HAP-1 (cell line): ENCODE data around the gene EYA3.
A peak's percentile ranks its signal among the peaks of the same experiment; 100 is the strongest.

Source experiments
- DNase-seq, 2 experiments: peaks; one replicate each; pipeline ENCODE4 v3.0.0-alpha.2; 2016 to 2020; ENCODE audit warnings: low spot score in 2 of 2
- H3K27me3 ChIP-seq: fragments of 250-450 bp; sonication (Bioruptor Pico); 2 replicates; pipeline ENCODE4 v1.5.1; 2020; ENCODE audit warnings: low read depth, mild to moderate bottlenecking, moderate library complexity
- H3K36me3 ChIP-seq: fragments of 250-450 bp; sonication (Bioruptor Pico); replicated peaks from 2 replicates; pipeline ENCODE4 v1.5.1; 2020; ENCODE audit warnings: mild to moderate bottlenecking
- H3K4me1 ChIP-seq: fragments of 250-450 bp; sonication (Bioruptor Pico); 2 replicates; pipeline ENCODE4 v1.5.1; 2020; ENCODE audit warnings: mild to moderate bottlenecking
- H3K4me3 ChIP-seq: fragments of 250-450 bp; sonication (Bioruptor Pico); 2 replicates; pipeline ENCODE4 v1.5.1; 2020; ENCODE audit warnings: mild to moderate bottlenecking, moderate library complexity
- H3K9me3 ChIP-seq: fragments of 250-450 bp; sonication (Bioruptor Pico); 2 replicates; pipeline ENCODE4 v1.5.1; 2020; ENCODE audit warnings: mild to moderate bottlenecking, moderate library complexity
- in situ Hi-C: fragments of 300-500 bp; cut with MboI; formaldehyde crosslinking; loops from 3 replicates; pipeline ENCODE4 v1.14.3; 2020; ENCODE audit warnings: low sequenced_read_pairs, inconsistent platforms, mixed read lengths

EYA3 gene

GRCh38 chr1:27936370-27936769 is 152.0 kb downstream of the EYA3 start:
- Histone ChIP-seq H3K4me1 (no peaks in the 10 kb centered on the region), H3K36me3 (no peaks in the 10 kb centered on the region), H3K4me3 (no peak overlapping the region), H3K27me3 (no peaks in the 10 kb centered on the region), H3K9me3 (no peaks in the 10 kb centered on the region)
- in situ Hi-C loops = no loop called here
- DNase-seq = no peak

GRCh38 chr1:27935721-27936120 is 152.7 kb downstream of the EYA3 start:
- H3K4me3 ChIP-seq = no peak overlapping the region
- H3K36me3 ChIP-seq = no peaks in the 10 kb centered on the region
- DNase-seq = no peak
- no peaks in the 10 kb centered on the region for H3K27me3 ChIP-seq
- in situ Hi-C loops = no loop called here
- H3K4me1 ChIP-seq = no peaks in the 10 kb centered on the region
- H3K9me3 ChIP-seq = no peaks in the 10 kb centered on the region

GRCh38 chr1:27934818-27935549 is 153.4 kb downstream of the EYA3 start, which contains the start of gene SMPDL3B:
SMPDL3B (plus strand) TSS chr1:27935000; CDS start chr1:27935184, 184 bp downstream.
- Histone ChIP-seq H3K9me3 (no peaks in the 10 kb centered on the region), H3K36me3 (no peaks in the 10 kb centered on the region), H3K27me3 (no peaks in the 10 kb centered on the region), H3K4me3 (peak within 1 kb of the TSS; percentile 22), H3K4me1 (no peaks in the 10 kb centered on the region)
- in situ Hi-C loops = no loop called here
- DNase-seq = peak; percentile 55 to 79

- no peak overlapping the region for H3K4me3 ChIP-seq
- no peaks in the 10 kb centered on the region for H3K36me3 ChIP-seq
- H3K4me1 ChIP-seq = no peaks in the 10 kb centered on the region
- in situ Hi-C loops = no loop called here
- DNase-seq = no peak
- H3K27me3 ChIP-seq = no peaks in the 10 kb centered on the region; the same call in 1 of the 2 replicates
- H3K9me3 ChIP-seq = no peaks in the 10 kb centered on the region
These were observed 156.7 kb downstream of the EYA3 start for GRCh38 chr1:27931759-27932158.

- DNase-seq = no peak
These were observed 157.2 kb downstream of the EYA3 start for GRCh38 chr1:27931184-27931583.

GRCh38 chr1:27928216-27928954 is 160.0 kb downstream of the EYA3 start:
- H3K4me1 ChIP-seq = no peaks in the 10 kb centered on the region
- no peak for DNase-seq
- no peaks in the 10 kb centered on the region for H3K9me3 ChIP-seq
- no peaks in the 10 kb centered on the region; the same call in 1 of the 2 replicates for H3K27me3 ChIP-seq
- in situ Hi-C loops = no loop called here
- no peaks in the 10 kb centered on the region for H3K36me3 ChIP-seq
- H3K4me3 ChIP-seq = no peak overlapping the region

More at GRCh38 chr1:27931184-27931583, 157.2 kb downstream of the EYA3 start:
- Histone ChIP-seq H3K4me1 (no peaks in the 10 kb centered on the region), H3K9me3 (no peaks in the 10 kb centered on the region), H3K4me3 (no peak overlapping the region), H3K36me3 (no peaks in the 10 kb centered on the region), H3K27me3 (no peaks in the 10 kb centered on the region; the same call in 1 of the 2 replicates)
- in situ Hi-C loops = no loop called here

GRCh38 chr1:27922272-27922671 is 166.1 kb downstream of the EYA3 start:
- Histone ChIP-seq H3K27me3 (peaks cover 8% of the 10 kb centered on the region; the same call in 1 of the 2 replicates), H3K4me1 (no peaks in the 10 kb centered on the region), H3K9me3 (no peaks in the 10 kb centered on the region), H3K4me3 (no peak overlapping the region), H3K36me3 (no peaks in the 10 kb centered on the region)
- in situ Hi-C loops = no loop called here
- no peak for DNase-seq
